ENCODE measurements around the gene SUSD5.

DNA sequence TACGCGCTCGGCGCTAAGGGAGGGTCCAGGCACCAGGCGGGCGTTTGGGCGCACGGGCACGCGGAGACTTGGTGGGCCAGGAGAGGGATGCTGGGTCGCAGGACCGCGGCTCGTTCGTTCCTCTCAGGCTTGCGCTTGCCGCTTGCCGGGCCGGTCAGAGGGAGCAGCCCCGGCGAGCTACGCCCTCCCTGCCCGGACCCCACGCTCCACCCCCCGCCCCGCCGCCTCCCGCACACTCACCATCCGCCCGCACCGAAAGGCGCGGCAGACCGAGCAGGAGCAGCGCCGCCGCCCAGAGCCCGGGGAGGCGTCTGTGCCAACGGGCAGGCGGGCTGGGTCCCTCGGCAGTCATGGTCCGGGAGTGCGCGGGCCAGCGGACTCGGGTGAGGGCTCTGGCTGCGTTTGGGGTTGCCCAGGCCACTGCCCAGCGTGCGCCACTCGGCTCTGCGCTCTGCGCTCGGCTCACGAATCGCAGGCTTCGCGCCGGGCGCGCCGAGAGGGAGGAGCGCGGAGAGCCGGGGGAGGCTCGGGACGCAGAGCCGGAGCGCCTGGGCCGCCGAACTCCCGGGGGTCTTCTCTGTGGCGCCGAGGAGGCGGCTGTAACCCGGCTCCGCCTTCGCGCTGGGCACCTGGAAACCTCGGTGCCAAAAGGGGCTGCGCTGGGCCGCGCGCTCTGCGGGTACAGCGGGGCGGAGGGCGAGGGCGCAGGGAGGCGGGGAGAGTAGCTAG lies at the start of gene SUSD5:
- TF ChIP-seq POLR2AphosphoS5 (IDR thresholded peaks at IDR 0.05; ENCODE audit: low read depth, low read length) (no peak), SIN3A (IDR thresholded peaks at IDR 0.05; ENCODE audit: borderline replicate concordance, insufficient read depth, low read length) (no peak)
